Esophagus muscularis mucosa (tissue), 4 donors: ENCODE measurements around the gene PRSS3. TPM values are rescaled to one million over a fixed set of nuclear protein-coding genes. Genes with fewer than 3 reads are reported as not detected.

ENCODE experiments used
- DNase-seq: peaks from one replicate; pipeline ENCODE4 v3.0.0-alpha.2; 2017; ENCODE audit errors: extremely low spot score
- H3K27ac ChIP-seq, 4 donors: fragments of 200-600 bp; sonication (generic); replicated peaks in 1 of 4; 1 replicate in 3 of 4; 2 replicates in 1 of 4; pipeline ENCODE4 v1.5.1; 2016 to 2019; ENCODE audit warnings: mild to moderate bottlenecking in 1 of 4
- H3K27me3 ChIP-seq, 4 donors: fragments of 200-600 bp; sonication (generic); one replicate each; pipeline versions ENCODE4 v1.5.1 to v1.6.0; 2016 to 2019
- H3K36me3 ChIP-seq, 4 donors: fragments of 200-600 bp; sonication (generic); one replicate each; pipeline ENCODE4 v1.5.1; 2016 to 2019
- H3K4me1 ChIP-seq, 4 donors: fragments of 200-600 bp; sonication (generic); one replicate each; pipeline ENCODE4 v1.5.1; 2016 to 2019
- H3K4me3 ChIP-seq, 4 donors: fragments of 200-600 bp; sonication (generic); 1 replicate in 2 of 4; 2 replicates in 2 of 4; pipeline ENCODE4 v1.5.1; 2016 to 2019; ENCODE audit warnings: mild to moderate bottlenecking in 4 of 4, moderate library complexity in 1 of 4
- H3K9me3 ChIP-seq, 4 donors: fragments of 200-600 bp; sonication (generic); 1 replicate in 3 of 4; 2 replicates in 1 of 4; pipeline ENCODE4 v1.5.1; 2016 to 2019
- EP300 ChIP-seq: sonication (generic); formaldehyde crosslinking; IDR thresholded peaks from one replicate; pipeline ENCODE4 v1.6.1; 2017; ENCODE audit warnings: antibody characterized with exemption
- POLR2A ChIP-seq: fragments of 450-650 bp; IDR thresholded peaks from one replicate; pipeline ENCODE4 v1.6.1; 2017; ENCODE audit warnings: antibody characterized with exemption, moderate library complexity, mild to moderate bottlenecking, low read depth
- POLR2AphosphoS5 ChIP-seq, 2 donors: sonication (generic); formaldehyde crosslinking; IDR thresholded peaks; one replicate each; pipeline ENCODE4 v1.6.1; 2017; ENCODE audit warnings: antibody characterized with exemption in 2 of 2
- WGBS: methylation state at CpG from one replicate; pipeline ENCODE4 v1.1.5; 2018; 5-methylcytosine and 5-hydroxymethylcytosine counted together
- intact Hi-C: fragments of 100-400 bp; cut with DNase I; formaldehyde crosslinking; loops from one replicate; pipeline ENCODE4 v1.15.1; 2023
- total RNA-seq, 4 donors: library from RNA; depleted of rRNA; stranded (reverse); fragments of >200 nt; gene quantifications; one replicate each; pipeline versions ENCODE4 v1.1.0 to v1.2.1, GENCODE V29; 2016
- TF ChIP-seq, protein P1 (sequence below), 3 experiments: fragments of 200-600 bp in 2 of 3; fragments of 450-650 bp in 1 of 3; sonication (generic) in 2 of 3; IDR thresholded peaks; one replicate each; pipeline ENCODE4 v1.5.1; 2017 to 2019; ENCODE audit warnings: antibody characterized with exemption in 3 of 3, mild to moderate bottlenecking in 2 of 3, moderate library complexity in 1 of 3

The PRSS3 gene
- total RNA-seq, 4 donors from 2014 or later = 0.99 to 1.4 TPM; not detected in 2

DNA sequence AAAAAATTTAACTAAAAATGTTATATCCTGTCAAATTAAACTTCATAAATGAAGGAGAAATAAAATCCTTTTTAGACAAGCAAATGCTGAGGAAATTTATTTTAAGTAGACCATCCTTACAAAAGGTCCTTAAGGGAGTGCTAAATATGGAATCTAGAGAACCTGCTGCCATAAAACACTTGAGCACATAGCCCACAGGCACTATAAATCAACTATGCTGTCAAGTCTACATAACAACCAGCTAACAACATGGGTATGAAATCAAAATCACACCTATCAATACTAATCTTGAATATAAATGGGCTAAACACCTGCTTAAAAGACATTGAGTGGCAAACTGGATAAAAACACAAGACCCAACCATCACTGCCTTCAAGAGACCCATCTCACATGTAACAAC is 15.1 kb upstream of the PRSS3 start:
- TF ChIP-seq POLR2A (no peak), POLR2AphosphoS5 (IDR thresholded peaks at IDR 0.05) (no peak), EP300 (no peak)
- TF ChIP-seq, protein P1, sequence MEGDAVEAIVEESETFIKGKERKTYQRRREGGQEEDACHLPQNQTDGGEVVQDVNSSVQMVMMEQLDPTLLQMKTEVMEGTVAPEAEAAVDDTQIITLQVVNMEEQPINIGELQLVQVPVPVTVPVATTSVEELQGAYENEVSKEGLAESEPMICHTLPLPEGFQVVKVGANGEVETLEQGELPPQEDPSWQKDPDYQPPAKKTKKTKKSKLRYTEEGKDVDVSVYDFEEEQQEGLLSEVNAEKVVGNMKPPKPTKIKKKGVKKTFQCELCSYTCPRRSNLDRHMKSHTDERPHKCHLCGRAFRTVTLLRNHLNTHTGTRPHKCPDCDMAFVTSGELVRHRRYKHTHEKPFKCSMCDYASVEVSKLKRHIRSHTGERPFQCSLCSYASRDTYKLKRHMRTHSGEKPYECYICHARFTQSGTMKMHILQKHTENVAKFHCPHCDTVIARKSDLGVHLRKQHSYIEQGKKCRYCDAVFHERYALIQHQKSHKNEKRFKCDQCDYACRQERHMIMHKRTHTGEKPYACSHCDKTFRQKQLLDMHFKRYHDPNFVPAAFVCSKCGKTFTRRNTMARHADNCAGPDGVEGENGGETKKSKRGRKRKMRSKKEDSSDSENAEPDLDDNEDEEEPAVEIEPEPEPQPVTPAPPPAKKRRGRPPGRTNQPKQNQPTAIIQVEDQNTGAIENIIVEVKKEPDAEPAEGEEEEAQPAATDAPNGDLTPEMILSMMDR (IDR thresholded peaks at IDR 0.05) = no peak

DNA sequence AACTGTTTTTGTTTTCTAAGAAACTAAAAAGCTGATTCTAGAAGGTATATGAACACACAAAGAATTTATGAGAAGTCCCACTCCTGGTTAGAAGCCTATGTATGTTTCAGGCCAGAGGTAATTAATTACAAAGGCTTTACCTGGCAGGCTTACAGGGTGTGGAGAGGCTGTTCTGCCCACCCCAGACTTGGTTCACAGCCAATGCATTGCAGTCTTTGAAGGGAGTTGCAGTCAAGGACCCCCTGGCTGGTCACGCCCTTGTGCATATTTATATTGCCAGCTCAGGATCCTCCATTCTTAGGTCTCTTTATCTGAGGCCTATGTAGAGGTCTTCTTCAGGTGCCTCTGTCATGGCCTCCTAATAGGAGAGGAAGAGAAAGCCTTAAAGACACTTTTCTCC is 13.6 kb upstream of the PRSS3 start:
- 100% methylated on average over 1 of the region's 1 CpG for WGBS
- intact Hi-C loops = no loop called here

More for the DNA sequence above, 15.1 kb upstream of the PRSS3 start:
- Histone ChIP-seq H3K36me3 (no peaks in the 10 kb centered on the region), H3K4me1 (no peaks in the 10 kb centered on the region), H3K27ac (no peak overlapping the region), H3K27me3 (no peaks in the 10 kb centered on the region), H3K9me3 (peaks cover 0 to 6% (median 0%) of the 10 kb centered on the region in 4 donors), H3K4me3 (no peak overlapping the region)
- intact Hi-C loops = no loop called here
- DNase-seq = no peak

DNA sequence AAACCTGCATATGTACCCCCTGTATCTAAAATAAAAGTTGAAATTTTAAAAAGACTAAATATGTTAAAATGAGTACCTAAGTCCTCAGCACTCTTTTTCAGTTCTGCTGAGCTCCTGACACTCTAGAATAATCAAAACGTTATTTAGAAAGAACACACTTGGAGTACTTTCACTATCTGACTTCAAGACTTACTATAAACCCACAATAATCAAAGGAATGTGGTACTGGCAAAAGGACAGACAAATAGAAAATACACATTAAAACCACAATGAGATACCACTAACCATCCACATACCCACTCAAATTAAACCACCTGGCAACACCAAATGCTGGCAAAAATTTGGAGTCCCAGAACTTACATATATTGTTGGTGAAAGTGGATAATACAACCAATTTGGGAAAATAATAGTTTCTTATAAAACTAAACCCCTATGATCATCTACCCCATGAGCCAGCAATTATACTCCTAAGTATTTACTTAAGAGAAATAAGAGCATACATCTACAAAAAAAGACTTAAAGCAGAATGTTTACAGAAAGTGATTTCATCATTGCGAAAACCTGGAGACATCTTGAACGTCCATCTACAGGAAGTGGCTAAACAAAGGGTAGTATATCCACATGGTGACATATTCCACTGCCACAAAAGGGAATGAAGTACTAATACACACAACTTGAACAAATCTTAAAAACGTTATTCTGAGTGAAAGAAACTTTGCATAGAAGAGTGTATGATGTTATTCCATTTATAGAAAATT is 12.8 kb upstream of the PRSS3 start:
- DNase-seq = no peak
- no peaks in the 10 kb centered on the region for H3K36me3 ChIP-seq
- H3K9me3 ChIP-seq = no peaks in the 10 kb centered on the region
- no peak overlapping the region for H3K4me3 ChIP-seq
- TF ChIP-seq EP300 = no peak
- no peak for TF ChIP-seq POLR2A
- TF ChIP-seq POLR2AphosphoS5 (IDR thresholded peaks at IDR 0.05) = no peak
- TF ChIP-seq, protein P1 (IDR thresholded peaks at IDR 0.05) = no peak
- no peak overlapping the region for H3K27ac ChIP-seq
- 55% methylated on average over 4 of the region's 4 CpGs for WGBS
- intact Hi-C loops = no loop called here
- no peaks in the 10 kb centered on the region for H3K4me1 ChIP-seq
- no peaks in the 10 kb centered on the region for H3K27me3 ChIP-seq

More for the DNA sequence above, 13.6 kb upstream of the PRSS3 start:
- H3K27ac ChIP-seq = no peak overlapping the region
- H3K27me3 ChIP-seq = no peaks in the 10 kb centered on the region
- peaks cover 0 to under 1% (median 0%) of the 10 kb centered on the region in 4 donors for H3K9me3 ChIP-seq
- TF ChIP-seq, protein P1 (IDR thresholded peaks at IDR 0.05) = no peak
- H3K4me3 ChIP-seq = no peak overlapping the region
- H3K36me3 ChIP-seq = no peaks in the 10 kb centered on the region
- H3K4me1 ChIP-seq = no peaks in the 10 kb centered on the region
- DNase-seq = no peak

DNA sequence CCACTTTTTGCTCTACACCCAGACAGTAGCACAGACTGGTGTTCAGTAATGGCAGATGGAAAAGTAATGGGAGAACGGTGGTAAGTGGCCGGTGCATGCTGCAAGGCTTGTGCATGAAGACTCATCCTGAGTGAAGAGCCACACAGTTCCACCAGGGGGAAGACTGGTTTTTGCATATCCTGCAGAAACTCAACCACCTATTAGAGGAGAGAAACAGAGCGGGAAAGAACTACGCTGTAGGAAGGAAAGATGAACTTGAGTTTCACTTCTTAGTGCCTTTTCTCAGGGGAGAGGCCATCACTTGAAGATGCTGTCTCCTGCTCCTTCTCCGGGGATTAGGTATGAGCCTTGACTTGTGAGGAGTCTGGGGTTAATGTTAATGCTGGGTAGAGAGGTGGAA is 9.4 kb upstream of the PRSS3 start:
- no peak for TF ChIP-seq EP300
- TF ChIP-seq POLR2AphosphoS5 (IDR thresholded peaks at IDR 0.05) = no peak
- no peak for TF ChIP-seq POLR2A
- TF ChIP-seq, protein P1 (IDR thresholded peaks at IDR 0.05) = no peak
- H3K4me3 ChIP-seq = no peak overlapping the region
- WGBS = 91% methylated on average over 5 of the region's 5 CpGs
- H3K36me3 ChIP-seq = no peaks in the 10 kb centered on the region
- H3K4me1 ChIP-seq = peaks cover 0 to 7% (median 3%) of the 10 kb centered on the region in 4 donors
- DNase-seq = no peak
- H3K27me3 ChIP-seq = no peaks in the 10 kb centered on the region
- no peak overlapping the region for H3K27ac ChIP-seq
- H3K9me3 ChIP-seq = no peaks in the 10 kb centered on the region
- intact Hi-C loops = no loop called here

DNA sequence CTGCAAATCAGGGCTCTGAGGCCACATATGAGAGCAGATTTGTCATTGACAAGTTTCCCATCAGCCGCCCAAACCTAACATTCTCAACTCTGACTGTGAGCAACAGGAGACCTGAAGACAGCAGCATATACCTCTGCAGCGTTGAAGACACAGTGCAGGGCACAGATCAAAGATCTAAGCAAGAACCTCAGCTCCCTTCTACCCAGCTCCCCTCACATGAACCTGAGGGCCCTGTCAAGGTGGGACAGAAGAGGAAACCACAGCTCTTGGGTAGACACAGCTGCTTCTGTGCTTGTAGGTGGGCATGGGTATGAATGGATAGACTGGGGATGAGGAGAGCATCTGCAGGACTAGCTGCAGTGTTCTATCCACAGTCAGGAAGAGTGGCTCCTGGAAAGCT is 8.7 kb upstream of the PRSS3 start:
- H3K4me3 ChIP-seq = no peak overlapping the region
- 100% methylated on average over 2 of the region's 2 CpGs for WGBS
- peaks cover 0 to 7% (median 3%) of the 10 kb centered on the region in 4 donors for H3K4me1 ChIP-seq
- DNase-seq = no peak
- H3K27me3 ChIP-seq = no peaks in the 10 kb centered on the region
- no peaks in the 10 kb centered on the region for H3K36me3 ChIP-seq
- intact Hi-C loops = no loop called here
- TF ChIP-seq EP300 (no peak), POLR2A (no peak), POLR2AphosphoS5 (IDR thresholded peaks at IDR 0.05) (no peak)
- TF ChIP-seq, protein P1 (IDR thresholded peaks at IDR 0.05) = no peak
- no peak overlapping the region for H3K27ac ChIP-seq
- no peaks in the 10 kb centered on the region for H3K9me3 ChIP-seq
